ENCODE data around the gene NEK11. TPM values are rescaled to one million over a fixed set of nuclear protein-coding genes. Genes with fewer than 3 reads are reported as not detected.

The NEK11 gene
- total RNA-seq, 2 experiments from 2014 or later, result 1.6 to 4.2 TPM

DNA sequence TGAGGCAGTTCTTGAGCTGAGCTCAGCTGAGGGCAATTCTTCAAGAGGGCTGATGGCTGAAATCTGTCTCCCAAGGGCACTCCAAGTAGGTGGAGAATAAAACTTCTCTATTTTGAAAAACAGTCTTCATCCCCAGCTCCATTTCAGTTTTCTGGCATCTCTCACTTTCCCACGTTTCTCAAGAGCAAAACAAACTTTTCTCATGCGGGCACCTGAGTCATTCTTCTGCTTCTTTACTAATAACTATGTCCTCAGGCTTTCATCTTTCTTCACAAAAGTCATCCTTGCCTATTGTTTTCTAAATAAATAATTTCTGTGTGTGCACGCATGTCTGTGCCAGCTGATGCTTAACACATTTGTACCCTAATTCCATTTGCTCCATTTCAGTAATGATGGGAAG lies 258.8 kb downstream of the NEK11 start:
- Mint-ChIP-seq H3K27ac (no peak overlapping the region), H3K27me3 (no peaks in the 10 kb centered on the region), H3K9me3 (no peaks in the 10 kb centered on the region), H3K4me3 (no peak overlapping the region), H3K36me3 (ENCODE audit: low read depth) (no peaks in the 10 kb centered on the region), H3K4me1 (ENCODE audit: low read depth) (no peaks in the 10 kb centered on the region)
- no peaks in the 10 kb centered on the region for H3K36me3 ChIP-seq (ENCODE audit: insufficient read depth, low read length)
- CTCF ChIA-PET, result no interaction called here
- TF ChIP-seq, protein P1, sequence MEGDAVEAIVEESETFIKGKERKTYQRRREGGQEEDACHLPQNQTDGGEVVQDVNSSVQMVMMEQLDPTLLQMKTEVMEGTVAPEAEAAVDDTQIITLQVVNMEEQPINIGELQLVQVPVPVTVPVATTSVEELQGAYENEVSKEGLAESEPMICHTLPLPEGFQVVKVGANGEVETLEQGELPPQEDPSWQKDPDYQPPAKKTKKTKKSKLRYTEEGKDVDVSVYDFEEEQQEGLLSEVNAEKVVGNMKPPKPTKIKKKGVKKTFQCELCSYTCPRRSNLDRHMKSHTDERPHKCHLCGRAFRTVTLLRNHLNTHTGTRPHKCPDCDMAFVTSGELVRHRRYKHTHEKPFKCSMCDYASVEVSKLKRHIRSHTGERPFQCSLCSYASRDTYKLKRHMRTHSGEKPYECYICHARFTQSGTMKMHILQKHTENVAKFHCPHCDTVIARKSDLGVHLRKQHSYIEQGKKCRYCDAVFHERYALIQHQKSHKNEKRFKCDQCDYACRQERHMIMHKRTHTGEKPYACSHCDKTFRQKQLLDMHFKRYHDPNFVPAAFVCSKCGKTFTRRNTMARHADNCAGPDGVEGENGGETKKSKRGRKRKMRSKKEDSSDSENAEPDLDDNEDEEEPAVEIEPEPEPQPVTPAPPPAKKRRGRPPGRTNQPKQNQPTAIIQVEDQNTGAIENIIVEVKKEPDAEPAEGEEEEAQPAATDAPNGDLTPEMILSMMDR (IDR thresholded peaks at IDR 0.05), result no peak
- intact Hi-C loops (cut with DNase I, micrococcal nuclease), result no loop called here
- POLR2A ChIA-PET, result no interaction called here
- H3K9me3 ChIP-seq (ENCODE audit: control insufficient read depth in 1 of 2, insufficient read depth in 1 of 2, low read length in 2 of 2), result no peaks in the 10 kb centered on the region
- no peak for ATAC-seq (ENCODE audit: poor library complexity)
- no peaks in the 10 kb centered on the region for H3K27me3 ChIP-seq (ENCODE audit: control insufficient read depth in 1 of 2, insufficient read depth in 2 of 2, low read length in 2 of 2)
- no peak overlapping the region for H3K27ac ChIP-seq (ENCODE audit: low read depth in 1 of 2, low read length in 2 of 2)
- no peak for DNase-seq
- H3K4me1 ChIP-seq (ENCODE audit: insufficient read depth, low read length), result no peaks in the 10 kb centered on the region
- no peak overlapping the region for H3K4me3 ChIP-seq (ENCODE audit: low read length)

DNA sequence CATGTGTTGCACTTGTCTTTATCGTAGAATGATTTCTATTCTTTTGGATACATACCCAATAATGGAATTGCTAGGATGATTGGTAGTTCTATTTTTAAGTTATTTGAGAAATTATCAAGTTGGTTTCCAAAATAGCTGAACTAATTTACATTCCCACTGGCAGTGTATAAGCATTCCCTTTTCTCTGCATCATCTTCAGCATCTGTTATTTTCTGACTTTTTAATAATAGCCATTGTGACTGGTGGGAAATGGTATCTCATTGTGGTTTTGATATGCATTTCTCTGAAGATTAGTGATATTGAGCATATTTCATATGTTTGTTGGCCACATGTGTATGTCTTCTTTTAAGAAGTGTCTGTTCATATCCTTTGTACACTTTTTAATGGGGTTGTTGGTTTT lies 273.2 kb downstream of the NEK11 start:
- Histone ChIP-seq H3K4me1 (ENCODE audit: insufficient read depth, low read length) (no peaks in the 10 kb centered on the region), H3K27ac (ENCODE audit: low read depth in 1 of 2, low read length in 2 of 2) (no peak overlapping the region), H3K4me3 (ENCODE audit: low read length) (no peak overlapping the region), H3K9me3 (ENCODE audit: control insufficient read depth in 1 of 2, insufficient read depth in 1 of 2, low read length in 2 of 2) (no peaks in the 10 kb centered on the region), H3K27me3 (ENCODE audit: control insufficient read depth in 1 of 2, insufficient read depth in 2 of 2, low read length in 2 of 2) (no peaks in the 10 kb centered on the region), H3K36me3 (ENCODE audit: insufficient read depth, low read length) (no peaks in the 10 kb centered on the region)
- Mint-ChIP-seq H3K4me1 (ENCODE audit: low read depth) (no peaks in the 10 kb centered on the region), H3K27me3 (peaks cover 5% of the 10 kb centered on the region), H3K36me3 (ENCODE audit: low read depth) (no peaks in the 10 kb centered on the region), H3K9me3 (no peaks in the 10 kb centered on the region), H3K4me3 (no peak overlapping the region), H3K27ac (no peak overlapping the region)
- CTCF ChIA-PET, result no interaction called here
- POLR2A ChIA-PET, result no interaction called here
- DNase-seq (no peak), ATAC-seq (ENCODE audit: poor library complexity) (no peak)
- TF ChIP-seq, protein P1 (IDR thresholded peaks at IDR 0.05), result no peak
- intact Hi-C loops (cut with DNase I, micrococcal nuclease), result no loop called here

DNA sequence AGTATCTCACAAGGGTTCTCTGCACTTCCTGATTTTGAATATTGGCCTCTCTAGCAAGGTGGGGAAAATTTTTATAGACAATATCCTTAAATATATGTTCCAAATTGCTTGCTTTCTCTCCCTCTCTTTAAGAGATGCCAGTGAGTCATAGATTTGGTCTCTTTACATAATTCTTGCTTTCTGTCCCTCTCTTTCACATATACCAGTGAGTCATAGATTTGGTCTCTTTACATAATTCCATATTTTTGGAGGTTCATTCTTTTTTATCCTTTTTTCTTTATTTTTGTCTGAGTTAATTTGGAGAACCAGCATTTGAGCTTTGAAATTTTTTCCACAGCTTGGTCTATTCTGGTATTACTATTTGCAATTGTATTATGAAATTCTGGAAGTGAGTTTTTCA lies 277.2 kb downstream of the NEK11 start:
- H3K27me3 ChIP-seq (ENCODE audit: control insufficient read depth in 1 of 2, insufficient read depth in 2 of 2, low read length in 2 of 2), result no peaks in the 10 kb centered on the region
- ChIA-PET CTCF (no interaction called here), POLR2A (no interaction called here)
- H3K36me3 ChIP-seq (ENCODE audit: insufficient read depth, low read length), result no peaks in the 10 kb centered on the region
- no peaks in the 10 kb centered on the region for H3K4me1 ChIP-seq (ENCODE audit: insufficient read depth, low read length)
- intact Hi-C loops (cut with DNase I, micrococcal nuclease), result no loop called here
- no peaks in the 10 kb centered on the region for H3K9me3 ChIP-seq (ENCODE audit: control insufficient read depth in 1 of 2, insufficient read depth in 1 of 2, low read length in 2 of 2)
- ATAC-seq (ENCODE audit: poor library complexity), result no peak
- no peak overlapping the region for H3K27ac ChIP-seq (ENCODE audit: low read depth in 1 of 2, low read length in 2 of 2)
- no peak for DNase-seq
- H3K36me3 Mint-ChIP-seq (ENCODE audit: low read depth), result no peaks in the 10 kb centered on the region
- H3K9me3 Mint-ChIP-seq, result no peaks in the 10 kb centered on the region
- H3K4me3 Mint-ChIP-seq, result no peak overlapping the region
- peaks cover 21% of the 10 kb centered on the region for H3K27me3 Mint-ChIP-seq
- H3K4me3 ChIP-seq (ENCODE audit: low read length), result no peak overlapping the region
- TF ChIP-seq, protein P1 (IDR thresholded peaks at IDR 0.05), result no peak
- no peak overlapping the region for H3K27ac Mint-ChIP-seq
- H3K4me1 Mint-ChIP-seq (ENCODE audit: low read depth), result no peaks in the 10 kb centered on the region

All from CD4-positive, alpha-beta T cell (primary cell).